NCI-H1930 (cell line): ENCODE measurements around the gene ARHGAP10.

Experiments used
- DNase-seq, 2 experiments: peaks; one replicate each; lab custom pipeline; 2025; lab: John Stamatoyannopoulos, UW

ARHGAP10 gene

DNA sequence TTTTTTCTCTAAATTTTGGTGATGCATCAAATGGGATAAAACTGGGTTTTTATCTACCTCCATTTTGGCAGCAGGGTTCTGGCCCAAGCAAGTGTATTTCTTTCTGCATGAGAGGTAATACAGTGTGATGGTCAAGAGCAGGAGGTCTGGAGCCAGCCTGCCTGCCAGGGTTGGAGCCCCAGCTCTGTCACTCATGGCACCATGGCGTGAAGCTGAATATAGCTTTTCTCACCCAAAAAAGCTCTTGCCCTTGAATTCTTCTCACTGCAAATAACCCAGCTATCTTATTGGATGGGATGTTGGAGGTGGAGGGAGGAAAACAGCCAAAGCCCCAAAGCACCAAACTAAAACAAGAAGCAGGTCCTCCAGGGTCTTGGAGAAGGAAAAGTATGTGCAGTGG is 218.4 kb downstream of the ARHGAP10 start:
- DNase-seq = no peak

DNA sequence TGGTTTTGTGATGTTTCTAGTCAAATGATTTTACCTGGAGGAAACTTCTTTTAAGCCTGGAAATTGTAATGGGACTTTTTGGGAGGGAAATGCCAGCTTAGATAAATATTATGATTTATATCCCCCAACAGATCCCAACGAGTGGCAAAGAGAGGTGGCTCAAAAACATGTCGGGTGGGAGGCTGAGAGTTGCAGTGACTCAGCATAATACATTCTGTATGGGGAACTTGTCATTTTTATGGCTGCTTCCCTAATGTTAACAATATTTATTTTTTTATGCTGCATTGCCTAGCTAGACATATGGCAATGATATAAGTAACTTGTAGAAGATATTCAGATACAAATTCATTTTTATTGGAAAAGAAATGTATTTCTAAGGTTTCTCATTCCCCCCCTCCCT is 219.0 kb downstream of the ARHGAP10 start:
- DNase-seq = no peak

DNA sequence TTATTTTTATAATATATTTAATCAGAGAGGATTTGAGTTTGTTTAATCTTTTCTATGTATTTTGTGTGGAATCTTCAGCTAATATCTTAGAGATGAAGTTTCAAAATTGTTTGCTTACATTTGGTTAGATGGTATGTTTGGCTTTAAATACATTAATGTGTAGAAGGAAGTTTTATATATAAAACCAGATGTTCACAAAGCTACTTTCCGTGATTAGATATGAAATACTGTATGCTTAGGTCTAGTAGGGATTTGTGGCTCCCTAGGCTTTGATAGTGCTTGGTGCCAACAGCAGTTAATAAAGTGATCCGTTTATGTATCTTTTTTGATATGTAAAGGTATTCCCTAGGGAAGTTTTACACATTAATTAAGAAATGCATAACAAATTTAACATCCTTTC is 223.0 kb downstream of the ARHGAP10 start:
- no peak for DNase-seq

DNA sequence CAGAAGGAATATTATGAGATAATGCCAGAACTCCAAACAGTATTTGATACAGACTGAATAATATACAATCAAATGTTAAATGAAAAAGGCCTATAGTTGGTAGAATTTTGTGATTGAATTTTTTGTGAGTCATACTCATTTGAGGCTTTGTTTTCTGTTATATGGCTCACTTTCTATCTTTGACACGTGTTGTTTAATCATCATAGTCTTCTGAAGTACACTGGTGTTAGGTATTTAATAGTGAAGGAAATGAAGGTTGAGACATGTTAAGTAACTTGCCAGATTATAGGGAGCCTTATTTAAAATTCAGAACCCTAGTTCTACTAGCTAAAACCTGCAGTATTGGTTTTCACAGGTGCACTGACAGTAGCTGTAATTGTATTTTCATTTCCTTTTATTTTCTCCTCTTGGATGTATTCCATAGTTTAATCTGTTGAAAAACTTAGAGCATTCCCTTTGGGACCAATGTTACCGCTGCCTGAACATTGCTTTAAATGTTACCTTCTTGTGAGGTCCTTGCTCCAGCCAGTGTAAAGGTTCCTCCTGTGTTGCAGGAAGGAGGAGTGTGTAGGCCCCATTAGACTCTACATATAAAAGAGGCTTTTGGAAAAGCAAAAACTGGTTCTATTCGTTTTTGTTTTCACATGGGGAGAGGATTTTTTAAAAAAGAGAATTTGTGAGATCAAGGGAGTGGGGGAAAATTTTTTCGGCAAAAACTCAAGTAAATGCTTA is 224.1 kb downstream of the ARHGAP10 start:
- no peak for DNase-seq

DNA sequence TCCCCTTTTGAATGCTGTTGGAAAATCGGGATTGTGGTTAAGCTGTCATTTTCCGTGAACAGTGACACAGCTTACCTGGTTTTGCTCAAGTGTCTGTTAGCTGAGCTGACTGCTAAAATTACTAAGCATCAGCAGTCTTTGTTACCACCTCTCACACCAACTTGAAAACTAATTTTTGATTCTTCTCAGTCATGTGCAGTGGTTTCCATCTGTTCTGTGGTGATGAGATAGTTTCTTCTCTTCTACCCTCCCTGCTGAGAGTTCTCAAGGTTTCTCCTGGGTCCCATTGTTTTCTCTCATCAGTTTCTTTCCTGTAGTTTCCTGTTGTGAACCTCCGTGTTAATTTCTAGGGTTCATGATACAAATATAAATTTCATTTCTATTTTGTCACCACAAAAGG is 225.6 kb downstream of the ARHGAP10 start:
- DNase-seq = no peak

DNA sequence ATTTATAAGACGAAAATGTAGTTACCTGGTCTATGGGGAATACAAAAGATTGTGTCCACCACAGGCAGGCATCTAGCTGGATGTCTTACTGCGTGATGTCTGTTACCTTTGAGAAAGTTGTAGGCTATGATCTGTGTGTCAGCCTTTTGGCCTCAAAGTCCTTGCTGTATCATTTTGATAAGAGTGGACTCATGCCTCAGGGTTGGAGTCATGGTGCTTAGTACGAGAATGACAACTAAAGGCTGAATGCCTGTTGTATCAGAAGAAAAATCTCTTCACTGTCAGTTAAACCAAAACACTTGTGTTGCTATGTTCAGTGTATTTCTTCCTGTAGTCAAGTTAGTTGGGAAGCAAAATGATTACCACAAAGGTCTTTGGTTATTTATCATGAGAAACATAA is 226.2 kb downstream of the ARHGAP10 start:
- no peak for DNase-seq

DNA sequence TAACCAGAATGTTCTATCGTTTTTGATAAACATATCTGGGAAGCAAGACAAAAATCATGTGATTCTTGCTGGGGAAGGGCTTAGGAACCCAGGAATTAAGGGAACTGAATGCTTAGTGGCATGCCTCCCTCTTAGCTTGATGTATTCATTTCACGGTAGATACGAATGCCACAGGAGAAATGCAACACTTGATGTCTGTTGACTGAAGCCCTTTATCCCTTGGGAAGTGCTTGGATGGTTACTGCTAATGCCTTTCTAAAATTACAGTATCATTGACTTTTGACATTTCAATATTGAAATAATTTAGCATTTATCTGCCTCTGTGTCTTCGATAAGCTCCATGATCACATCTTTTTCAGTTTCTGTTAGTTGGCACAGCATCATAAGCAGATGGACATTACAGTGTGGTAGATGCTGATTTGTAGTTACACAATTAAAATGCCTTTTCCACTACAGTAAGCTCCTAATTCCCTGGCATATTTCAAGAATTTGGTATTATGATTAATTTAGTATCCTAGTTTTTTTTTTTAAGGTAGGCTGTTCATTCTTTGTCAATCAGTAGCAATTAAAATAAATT is 226.7 kb downstream of the ARHGAP10 start:
- no peak for DNase-seq

DNA sequence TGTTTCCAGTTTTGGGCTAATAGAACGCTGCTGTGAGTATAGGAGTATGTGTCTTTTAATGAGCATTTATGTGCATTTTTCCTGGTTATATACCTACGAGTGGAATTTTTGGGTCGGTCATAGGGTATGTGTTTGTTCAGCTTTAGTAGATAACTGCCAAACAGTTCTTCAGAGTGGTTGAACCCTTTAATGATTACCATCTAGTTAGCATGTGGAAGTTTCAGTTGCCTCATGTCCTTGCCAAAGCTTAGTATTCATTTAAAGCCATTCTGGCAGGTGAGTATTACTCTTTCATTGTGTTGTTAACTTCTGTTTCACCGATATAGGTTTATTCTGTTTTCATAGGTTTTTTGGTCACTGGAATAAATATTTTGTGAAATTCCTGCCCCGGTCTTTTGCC is 229.1 kb downstream of the ARHGAP10 start:
- no peak for DNase-seq

DNA sequence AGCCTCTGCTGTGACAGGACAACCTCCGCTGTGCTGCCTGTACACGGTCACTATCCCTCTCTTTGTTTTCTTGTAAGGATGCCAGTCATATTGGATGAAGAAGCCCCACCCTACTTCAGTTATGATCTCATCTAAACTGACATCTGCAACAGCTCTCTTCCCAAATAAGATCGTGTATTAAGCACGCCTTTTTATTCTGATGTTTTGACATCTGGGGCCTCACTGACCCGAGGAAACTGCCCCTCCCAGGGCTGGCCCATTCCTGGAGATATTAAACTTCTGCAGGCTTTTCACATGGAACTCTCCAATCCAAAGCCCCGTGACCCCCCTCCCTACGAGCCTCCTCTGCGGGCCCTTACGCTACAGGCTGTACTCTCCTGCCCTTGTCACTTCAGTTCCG is 232.0 kb downstream of the ARHGAP10 start:
- no peak for DNase-seq

DNA sequence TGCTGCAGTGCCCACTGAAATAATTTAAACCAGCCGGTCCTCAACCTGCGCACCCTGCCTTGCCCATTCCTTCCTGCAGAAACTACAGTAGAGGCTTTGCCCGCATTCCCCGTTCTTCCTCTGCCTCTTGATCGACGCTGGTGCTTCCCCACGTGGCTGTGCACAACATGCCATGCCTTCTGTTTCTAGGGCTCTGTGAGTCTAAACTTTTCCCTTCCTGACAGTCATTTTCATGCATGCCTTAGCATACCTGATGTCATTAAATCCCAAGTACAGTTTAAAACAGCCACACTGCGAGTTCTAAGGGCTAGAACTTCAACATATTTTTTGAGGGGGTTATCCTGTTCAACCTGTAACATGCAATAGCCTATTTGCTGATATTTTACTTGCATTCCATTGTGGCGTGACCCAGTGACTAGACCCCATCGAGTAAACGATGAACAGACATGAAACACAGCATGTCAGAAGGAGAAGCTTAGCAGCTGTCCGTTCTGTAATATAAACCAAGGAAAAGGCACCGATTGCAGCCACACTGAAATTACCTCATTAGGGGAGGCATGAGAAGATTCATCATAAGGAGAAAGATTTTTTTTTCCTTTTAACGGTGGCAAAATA is 232.5 kb downstream of the ARHGAP10 start:
- DNase-seq = no peak

DNA sequence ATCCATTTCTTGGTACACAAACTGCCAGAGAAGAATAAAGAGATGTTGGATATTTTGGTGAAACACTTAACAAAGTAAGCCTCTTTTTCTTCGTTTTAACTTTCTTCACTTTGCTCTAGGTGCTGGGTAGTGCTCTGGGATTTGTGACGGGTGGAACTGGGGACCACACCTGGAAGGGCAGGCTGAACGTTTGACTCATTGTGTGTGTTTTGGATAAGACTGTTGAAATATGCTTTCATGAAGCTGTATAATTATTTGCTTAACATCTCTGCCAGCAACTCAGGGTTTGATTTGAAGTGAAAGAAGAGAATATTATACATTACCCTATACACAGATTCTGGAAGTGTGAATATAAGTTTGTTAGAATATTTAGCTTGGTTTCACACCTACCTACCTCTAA is 233.2 kb downstream of the ARHGAP10 start:
- no peak for DNase-seq

DNA sequence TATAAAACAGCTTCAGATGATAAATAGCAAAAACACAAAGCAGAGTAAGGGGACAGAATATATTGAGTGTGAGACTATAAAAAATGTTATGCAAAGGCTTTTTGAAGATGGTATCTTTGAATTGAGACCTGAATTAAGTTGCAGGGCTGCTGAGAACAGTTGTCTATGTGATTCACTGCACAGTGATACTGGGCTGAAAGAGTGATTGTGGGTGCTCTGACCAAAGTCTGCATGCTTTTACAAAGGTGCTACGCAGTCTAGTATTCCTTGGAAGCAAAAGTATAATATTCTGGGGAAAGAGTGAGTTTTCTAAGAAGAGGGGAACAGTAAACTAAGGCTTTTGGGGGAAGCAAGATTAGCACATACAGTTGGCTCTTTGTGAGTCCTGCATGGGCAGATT is 234.0 kb downstream of the ARHGAP10 start:
- DNase-seq = no peak

DNA sequence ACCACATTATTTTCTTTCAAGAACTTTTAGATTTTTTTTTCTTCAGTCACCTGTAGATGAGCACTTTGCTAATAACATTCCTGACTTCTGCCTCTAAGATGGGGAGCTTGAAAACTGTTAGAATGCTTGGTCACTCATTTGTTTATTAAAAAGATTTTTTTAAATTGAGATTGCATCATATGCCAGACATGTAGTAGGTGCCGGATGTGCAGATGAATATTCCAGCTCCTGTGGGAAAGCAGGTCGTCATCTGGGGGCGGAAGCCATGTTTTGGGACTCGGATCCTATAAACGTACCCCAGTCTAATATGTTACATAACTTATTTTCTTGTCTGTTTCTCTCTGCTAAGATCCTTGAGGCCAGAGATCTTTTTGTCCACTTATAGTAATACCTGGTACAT is 236.8 kb downstream of the ARHGAP10 start:
- no peak for DNase-seq

DNA sequence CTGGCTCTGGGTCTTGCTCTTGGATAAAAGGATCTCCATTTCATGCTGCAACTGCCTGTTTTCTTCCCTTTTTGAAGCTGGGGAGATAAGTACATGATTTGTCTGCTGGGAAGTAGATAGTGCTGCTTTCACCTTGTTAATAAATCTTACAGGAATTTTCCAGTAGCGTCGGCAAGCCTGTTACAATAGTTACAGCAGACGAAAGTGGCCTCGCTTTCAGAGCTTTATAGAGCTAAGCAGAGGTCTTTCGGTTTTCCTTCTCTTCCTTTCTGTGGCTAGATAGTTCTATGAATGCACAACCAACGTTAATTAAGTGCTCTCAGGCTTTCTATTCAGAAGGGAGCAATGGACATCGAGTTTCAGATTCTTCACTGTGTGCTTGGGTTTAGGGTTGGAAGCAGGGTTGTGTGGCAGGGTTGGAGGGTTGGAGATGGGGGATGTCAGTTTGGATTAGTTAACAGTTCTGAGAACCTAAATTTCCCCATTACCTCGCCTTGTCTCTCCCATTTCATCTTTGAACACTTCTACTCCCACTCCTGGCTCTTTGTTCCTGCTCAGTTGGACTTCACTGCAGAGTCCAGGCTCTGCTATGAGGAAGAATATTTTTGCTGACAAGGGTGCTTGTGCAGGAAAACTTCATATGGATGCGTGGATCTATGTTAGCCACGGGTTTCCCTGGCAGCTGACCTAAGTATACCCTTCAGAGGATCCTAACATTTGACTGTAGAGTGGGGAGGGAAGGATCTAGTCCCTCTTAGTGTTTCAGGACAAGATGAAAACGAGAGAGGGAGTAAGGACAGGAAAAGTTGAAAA is 237.9 kb downstream of the ARHGAP10 start:
- DNase-seq = no peak

DNA sequence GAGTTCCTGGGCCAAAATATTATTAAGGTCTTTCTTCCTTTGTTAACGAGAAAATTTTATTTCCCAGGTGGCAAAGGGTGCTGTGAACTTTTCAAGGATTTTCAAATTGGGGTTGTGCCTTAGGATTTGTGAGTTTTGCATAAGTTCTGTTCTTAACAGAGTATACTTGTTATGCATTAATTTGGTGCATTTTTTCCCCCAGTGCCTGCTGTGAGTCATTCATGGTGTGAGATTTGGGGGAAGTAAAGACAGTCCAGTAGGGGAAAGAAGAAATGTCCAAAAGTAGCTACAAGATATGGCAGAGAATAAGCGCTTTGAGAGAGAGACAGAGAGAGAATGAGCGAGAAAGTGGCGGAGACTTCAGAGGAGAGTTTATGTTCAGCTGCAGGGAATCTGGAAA is 239.2 kb downstream of the ARHGAP10 start:
- no peak for DNase-seq

DNA sequence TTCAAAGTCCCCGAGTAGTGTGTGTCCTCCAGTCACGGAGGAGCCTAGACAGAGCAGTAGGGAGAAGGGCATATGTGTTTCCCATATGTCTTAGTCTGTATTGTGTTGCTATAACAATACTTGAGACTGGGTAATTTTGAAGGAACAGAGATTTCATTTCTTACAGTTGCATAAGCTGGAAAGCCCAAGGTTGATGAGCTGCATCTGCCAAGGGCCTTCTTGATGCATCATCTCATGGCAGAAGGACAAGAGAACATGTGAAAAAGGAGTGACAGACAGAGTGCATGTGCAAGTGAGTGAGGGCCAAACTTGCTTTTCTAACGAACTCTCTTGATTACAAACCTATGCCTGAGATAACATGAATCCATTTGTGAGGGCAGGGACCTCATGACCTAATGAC is 243.4 kb downstream of the ARHGAP10 start:
- DNase-seq = no peak

DNA sequence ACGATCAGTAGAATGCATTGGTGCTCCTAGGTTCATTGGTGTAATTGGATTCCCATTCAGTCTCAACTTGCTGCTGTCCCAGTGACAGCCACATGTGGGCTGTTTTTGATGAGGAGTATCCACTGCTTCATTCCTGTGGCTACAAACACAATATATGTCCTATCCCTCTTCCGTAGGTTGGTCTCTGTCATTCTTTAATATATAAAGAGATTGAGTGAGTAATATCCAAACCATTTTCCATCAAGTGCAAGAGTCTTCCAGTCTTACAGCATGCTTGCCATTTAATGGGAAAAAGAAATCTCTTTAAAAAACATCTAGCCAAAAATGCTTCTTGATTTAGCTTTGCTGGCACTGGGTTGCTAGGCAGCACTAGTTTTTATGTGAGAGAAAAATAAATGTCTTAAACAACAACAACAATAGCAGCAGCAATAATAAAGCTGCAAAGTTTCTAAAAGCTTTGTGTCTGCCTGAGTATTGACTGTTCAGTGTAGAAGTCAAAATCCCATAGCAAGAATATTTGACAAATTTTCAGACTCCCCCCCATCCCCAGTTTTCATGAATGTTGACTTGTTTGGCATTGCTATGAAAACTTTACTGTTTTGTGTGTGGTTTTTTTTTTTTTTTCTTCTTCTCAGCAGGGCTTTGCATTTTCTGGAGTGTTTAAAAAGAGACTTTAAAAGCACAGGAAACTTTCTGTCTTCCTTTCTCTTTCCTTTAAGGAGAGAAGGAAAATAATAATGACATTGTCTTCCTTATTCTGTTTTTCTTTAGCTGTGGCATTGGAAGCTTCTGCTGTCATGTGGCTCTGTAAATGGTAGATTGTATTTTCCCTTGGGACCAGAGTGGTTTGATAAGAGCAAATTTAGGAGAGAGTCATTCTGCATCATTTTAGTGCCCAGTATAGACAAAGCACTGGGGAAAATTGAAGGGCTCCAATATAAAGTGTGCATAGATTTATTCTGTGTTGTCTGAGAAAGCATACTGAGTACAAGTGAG is 244.3 kb downstream of the ARHGAP10 start:
- DNase-seq = no peak

DNA sequence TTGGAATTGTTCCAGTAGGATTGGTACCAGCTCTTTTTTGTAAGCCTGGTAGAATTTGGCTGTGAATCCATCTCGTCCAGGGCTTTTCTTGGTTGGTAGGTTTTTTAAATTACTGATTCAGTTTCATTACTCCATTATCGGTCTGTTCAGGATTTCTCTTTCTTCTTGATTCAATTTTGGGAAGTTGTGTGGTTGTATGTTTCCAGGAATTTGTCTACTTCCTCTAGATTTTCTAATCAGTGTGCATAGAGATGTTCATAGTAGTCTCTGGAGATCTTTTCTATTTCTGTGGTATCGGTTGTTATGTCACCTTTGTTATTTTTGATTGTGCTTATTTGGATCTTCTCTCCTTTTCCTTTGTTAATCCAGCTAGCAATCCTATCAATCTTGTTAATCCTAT is 248.7 kb downstream of the ARHGAP10 start:
- no peak for DNase-seq

DNA sequence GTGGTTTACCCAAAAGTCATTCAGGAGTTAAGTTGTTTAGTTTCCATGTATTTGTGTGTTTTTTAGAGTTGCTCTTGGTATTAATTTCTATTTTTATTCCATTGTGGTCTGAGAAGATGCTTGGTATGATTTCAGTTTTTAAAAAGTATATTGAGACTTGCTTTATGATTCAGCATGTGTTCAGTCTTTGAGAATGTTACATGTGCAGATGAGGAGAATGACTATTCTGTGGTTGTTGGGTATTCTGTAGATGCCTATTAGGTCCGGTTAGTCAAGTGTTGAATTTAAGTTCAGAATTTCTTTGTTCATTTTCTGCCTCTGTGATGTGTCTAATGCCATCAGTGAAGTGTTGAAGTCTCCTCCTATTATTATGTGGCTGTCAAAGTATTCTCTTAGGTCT is 249.4 kb downstream of the ARHGAP10 start:
- no peak for DNase-seq

DNA sequence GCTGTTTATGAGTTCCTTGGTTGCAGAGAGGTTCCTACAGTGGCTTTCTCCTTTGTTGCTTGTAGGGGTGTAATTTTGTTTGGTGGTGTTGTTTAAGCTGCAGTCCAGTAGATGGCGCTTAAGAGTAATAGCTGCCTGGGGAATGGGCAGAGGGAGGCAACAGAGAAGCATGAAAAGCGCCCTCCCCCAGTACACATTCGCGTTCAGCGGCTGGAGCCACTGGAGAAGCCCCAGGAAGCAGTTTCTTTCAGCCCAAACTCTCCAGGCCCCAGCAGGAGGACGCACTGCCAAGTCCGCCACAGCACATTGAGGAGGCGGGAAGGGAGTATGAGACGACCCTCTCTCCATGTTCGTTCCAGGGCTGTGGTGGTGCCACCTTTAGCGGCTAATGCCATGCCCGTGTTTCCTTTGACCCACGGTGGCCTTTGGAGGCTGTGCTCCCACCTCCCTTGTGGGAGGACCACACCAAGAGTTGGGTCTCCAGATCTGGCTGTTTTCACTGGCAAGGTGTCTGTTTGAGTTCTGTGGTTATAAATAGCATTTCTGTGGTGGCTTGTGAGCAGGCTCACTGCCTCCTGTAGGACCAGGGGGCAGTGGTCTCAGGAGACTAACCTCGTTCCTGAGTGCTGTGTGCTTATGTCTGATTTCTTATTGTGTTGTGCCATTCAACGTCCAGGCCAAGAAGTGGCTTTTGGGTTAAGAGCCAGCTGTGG is 252.3 kb downstream of the ARHGAP10 start:
- peak in 1 of 2 experiments; percentile 43 for DNase-seq

DNA sequence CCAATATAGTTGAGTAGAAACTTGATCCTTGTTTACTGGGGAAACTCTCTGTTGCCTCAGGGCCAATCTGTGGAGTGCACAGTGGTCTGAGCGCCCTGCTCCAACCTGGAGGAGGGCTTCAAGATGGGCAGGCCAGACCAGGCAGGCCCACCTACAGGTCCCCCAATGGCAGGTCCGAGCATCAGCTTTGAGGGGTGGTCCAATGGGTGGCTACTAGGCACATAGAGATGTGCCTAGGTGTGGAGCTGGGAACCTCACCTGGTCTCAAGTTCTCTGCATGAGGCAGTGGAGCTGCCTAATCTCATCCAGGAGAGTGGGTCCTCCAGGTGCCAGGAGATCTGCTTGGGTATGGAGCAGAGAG is 252.9 kb downstream of the ARHGAP10 start:
- no peak for DNase-seq
